Germinal center (tissue), 1 donor: ENCODE measurements around the gene CD2.
A peak's percentile ranks its signal among the peaks of the same experiment; 100 is the strongest.
"Not testable (repeated sequence)": the region's sequence is repeated elsewhere in the genome, so short reads cannot be mapped to it uniquely, and the experiment has no call there.

Experiments
- DNase-seq: peaks from one replicate; pipeline ENCODE4 v3.0.0; 2012; ENCODE audit warnings: mixed read lengths, low spot score

CD2 gene

GRCh38 chr1:116731439-116731838 lies 22.8 kb upstream of the CD2 start:
- no peak for DNase-seq

DNA sequence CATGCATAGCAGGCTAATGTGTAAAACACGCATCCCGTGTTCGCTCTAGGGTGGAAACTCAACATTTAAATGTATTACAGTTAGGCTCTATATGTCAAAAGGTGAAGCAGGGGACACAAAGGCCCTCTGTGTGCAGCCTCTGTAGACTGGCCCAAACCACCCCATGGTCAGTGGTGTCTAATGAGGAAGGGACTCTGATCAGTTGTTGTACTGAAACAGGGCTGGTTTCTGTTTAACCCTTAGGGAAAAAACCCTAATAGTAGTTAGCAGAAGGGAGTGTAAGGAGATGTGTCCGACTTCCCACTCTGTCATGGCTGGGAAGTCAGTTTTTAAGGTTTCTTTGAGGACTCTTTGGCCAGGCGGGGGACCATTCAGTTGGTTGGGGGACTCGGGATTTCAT lies 21.5 kb upstream of the CD2 start:
- DNase-seq: no peak

- no peak for DNase-seq
Observed at GRCh38 chr1:116733476-116734365, 20.5 kb upstream of the CD2 start.

DNA sequence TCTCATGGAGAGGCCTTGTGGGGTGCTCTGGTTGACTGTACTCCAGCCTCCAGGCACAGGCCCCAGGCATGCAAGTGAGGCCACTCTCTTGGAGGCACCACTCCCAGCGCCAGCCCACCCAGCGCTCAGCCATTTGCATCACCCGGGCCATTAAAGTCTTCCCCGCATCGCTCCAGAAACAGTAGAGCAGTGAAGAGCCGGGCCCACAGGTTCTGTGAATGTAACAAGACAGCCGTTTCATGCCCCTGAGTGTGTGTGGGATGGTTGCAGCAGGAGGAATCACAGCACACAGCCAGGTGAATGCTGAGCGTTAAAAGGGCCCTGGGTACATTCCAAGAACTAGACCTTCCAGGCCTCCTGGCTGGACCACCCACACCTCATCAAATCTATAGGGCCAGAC lies 19.0 kb upstream of the CD2 start:
- no peak for DNase-seq

- DNase-seq: peak; percentile 73
Observed at GRCh38 chr1:116737020-116737854, 17.0 kb upstream of the CD2 start.

DNA sequence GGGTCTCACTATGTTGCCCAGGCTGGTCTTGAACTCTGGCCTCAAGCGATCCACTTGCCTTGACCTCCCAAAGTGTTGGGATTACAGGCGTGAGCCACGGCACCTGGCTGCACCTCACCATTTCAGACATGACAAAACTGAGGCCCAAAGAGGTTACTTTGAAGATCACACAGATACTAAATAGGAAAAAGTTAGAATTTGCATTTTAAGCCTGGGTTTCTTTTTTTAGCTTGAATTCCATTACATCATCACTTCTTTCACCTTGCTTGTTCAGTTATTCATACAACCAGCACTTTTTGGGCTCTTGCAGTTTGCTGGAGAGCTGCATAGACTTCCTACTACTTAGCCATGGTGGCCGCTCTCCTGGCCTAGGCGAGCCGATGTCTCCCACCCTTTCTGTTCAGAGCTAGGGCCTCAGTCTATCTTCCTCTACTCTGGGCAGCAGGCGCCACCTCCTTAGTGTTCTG lies 16.3 kb upstream of the CD2 start:
- DNase-seq: peak; percentile 19

DNA sequence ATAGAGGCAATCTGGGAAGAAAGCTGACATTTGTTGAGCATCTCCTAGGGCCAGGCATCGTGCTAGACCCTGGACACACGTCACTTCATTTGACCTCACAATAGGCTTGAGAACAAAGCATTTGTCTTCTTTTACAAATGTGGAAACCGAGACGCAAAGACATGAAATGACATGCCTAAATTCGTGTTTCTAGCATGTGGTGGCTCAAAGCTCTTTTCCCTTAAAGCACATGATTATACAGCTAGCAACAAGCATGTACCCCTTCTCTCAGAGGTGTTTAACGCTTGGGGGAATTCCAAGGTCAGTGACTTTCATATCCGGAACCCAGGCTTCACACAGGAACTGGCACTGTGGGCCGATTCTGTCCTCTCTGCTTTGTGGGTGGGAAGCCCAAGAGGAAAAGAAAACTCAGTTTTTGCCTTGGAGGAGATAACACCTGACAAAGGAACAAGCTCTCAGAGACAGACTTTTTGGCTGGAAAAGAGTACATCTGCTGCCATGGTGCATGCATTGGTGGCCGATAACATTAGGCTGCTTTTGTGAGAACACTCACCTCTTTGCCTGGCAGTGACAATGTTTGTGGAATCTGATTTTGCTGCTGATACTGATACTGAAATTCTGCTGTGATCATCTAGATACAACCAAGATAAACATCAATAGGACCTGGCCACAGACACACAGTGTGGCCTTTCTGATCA lies 15.4 kb upstream of the CD2 start:
- DNase-seq: peak; percentile 19

DNA sequence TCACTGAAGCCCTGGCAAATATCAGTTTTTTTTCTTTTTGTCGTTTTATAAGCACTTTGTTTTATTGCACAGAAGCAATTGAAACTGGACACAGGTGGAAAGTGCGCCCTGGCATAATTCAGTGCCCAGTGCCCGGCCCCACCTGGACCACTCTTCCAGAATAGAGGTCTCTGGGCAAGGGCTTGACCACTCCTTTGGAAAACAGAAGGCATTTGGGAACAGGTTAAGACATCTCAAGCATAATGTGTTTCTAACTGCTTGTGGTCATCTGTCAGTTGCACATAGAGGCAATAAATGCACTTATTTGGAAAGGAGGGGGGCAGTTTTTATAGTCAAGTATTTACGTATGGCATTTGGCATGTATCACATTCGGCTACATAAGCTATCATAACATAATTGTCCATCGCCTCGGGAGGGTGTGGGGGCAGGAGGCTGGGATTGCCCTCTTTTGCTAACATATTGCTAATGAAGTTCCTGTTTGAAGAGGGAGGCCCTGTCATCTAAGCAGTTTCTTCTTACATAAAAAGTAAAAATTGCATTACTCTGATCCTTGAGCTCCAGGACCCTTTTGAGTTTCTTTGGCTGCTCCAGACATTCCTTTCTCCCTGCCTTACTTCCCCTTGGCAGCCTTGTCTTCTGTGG lies 14.7 kb upstream of the CD2 start:
- DNase-seq: no peak

DNA sequence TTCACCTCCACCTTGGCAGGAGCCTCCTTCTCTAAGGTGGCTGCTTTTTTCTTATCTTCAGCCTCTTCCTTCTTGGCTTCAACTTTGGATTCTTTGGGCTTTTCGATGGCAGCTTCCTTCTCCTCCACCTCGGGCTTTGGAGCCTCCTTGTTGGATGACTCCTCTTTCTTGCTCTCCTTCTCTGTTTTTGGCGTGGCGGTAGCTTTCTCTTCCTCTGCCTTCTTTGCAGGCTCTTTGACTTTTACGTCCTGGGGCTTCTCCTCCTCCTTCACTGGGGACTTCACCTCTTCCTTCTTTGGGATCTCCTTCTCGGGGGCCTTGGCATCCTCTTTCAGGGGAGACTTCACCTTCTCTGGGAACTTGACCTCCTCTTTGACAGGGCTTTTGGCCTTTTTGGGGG lies 13.9 kb upstream of the CD2 start:
- DNase-seq: no peak

GRCh38 chr1:116740746-116741145 lies 13.5 kb upstream of the CD2 start:
- DNase-seq: no peak

DNA sequence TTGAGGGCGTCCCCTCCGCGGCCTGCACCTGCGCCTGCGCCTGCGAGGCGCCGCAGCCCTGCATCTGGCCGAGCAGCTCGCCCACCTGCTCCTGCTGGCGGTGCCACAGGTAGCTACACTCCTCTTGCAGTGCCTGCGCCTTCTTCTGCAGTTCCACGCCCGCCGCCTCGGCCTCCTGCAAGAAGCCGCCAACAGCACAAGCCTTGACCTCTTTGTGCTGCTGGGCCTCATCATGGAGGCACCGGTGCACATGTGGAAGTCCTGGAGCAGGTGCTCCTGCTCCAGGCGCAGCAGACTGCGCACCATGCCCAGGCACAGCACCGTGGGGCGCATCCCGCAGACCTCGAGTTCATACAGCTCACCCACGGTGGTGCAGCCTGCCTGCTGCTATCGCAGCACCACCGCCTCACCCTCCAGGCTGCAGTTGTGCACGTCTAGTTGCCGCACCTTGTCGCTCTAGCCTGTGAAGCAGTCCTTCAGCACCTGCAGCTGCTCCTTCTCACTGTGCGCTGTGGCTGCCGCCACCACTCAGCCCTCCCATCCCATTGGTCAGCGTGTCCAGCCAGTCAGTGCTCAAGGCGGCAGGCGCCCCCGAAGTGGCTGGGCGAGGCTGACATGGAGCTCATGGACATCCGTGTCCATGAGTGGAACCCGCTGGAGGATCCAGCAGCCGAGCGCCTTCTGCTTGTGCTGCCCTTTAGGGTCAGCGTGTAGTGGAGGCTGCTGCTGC lies 12.2 kb upstream of the CD2 start:
- DNase-seq: no peak

DNA sequence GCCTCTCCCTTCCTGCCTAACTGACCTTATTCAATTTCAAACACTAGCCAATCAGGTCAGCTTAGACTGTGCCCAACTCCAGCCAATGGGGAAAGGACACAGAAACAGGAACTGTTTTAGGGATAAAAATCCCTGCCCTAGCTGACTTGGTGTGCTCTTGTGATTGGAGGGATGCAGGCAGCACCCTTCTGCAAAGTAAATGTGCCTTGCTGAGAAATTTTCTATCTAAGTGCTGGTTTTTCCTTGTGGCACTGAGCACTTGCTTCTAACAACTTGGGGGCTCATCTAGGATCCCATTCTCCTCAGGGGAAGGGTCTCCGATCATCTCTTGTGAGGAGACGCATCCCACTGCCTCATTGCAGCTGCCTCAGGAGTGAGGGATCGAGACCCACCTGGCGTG lies 10.7 kb upstream of the CD2 start:
- DNase-seq: no peak

- DNase-seq: no peak
Observed at GRCh38 chr1:116748272-116748671, 6.0 kb upstream of the CD2 start.

DNA sequence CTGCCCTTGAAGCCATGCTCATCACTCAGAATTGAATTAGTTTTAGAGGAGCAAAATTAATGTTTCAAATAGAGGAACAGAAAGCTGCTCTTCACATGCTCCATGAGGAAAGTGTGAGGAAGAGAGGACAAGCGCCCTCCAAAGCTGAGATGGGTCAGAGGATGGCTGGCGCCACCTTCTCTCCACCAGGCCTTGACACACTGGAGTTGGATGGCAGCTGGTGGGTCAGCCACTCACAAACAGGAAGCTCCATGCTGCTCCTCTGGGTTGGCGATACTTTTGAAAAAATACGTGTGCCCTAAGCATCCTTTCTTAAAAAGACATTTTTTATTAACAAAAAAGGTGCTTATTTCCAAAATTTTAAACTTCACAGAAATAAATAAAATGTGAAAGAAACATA lies 3.1 kb upstream of the CD2 start:
- no peak for DNase-seq

GRCh38 chr1:116751621-116752020 lies 2.6 kb upstream of the CD2 start:
- DNase-seq: no peak

DNA sequence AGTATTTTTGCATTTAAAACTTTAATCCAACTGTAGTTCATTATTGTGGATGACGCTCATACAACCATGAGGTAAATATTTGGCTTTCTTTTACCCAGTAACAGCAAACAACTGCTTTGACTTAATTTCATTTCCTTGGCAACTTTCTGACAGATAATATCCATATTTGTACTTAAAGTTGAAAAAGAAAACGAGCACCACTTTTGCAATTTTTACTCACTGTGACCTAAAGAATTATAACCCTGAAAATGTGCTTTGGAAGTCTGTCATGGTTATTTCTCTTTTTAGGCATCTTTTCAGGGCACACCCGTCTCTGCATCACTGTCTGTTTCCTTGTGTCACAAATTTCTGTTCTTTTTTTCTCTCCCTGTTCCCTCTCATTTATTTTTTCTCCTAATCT lies 918 bp upstream of the CD2 start:
- DNase-seq: no peak

DNA sequence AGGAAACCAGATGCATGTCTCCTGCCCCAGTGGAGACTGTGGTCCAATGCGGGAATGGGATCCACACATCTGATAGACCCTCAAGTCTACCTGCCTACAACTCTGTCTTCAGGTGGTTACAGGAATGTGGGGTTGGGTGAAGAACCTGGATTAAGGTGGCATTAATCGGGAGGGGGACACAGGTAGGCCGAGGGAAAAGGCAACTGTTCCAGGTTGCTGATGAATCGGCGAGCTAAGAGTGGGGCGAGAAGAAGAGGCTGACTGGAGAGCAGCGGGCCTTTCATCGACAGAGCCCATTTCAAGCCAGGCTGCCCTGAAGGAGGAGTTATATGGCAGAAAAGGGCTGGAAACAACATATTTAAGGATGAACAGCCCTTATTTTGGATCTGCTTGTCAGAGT lies 836 bp downstream of the CD2 start:
- no peak for DNase-seq

GRCh38 chr1:116755681-116756080 lies 1.5 kb downstream of the CD2 start:
- DNase-seq: no peak

DNA sequence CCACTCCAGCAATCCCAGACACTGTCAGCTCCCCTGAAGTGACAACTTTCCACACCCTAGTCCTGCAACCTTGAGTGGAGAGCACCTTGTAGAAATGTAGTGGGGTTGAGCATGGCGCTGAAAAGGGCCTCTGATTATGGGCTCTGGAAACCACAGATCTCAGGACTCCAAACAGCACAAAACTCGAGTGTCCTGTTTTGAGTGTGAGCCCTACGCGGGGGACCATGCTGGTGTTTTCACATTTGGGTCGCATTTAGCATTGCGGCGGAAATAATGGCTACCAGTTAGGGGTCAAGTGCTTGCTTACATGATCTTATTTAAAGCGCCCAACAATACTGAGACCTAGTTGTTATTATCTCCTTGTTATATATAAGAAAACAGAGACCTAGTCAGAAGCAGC lies 1.9 kb downstream of the CD2 start:
- DNase-seq: not testable (repeated sequence)

DNA sequence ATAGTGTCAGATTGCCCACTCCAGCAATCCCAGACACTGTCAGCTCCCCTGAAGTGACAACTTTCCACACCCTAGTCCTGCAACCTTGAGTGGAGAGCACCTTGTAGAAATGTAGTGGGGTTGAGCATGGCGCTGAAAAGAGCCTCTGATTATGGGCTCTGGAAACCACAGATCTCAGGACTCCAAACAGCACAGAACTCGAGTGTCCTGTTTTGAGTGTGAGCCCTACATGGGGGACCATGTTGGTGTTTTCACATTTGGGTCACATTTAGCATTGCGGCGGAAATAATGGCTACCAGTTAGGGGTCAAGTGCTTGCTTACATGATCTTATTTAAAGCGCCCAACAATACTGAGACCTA lies 4.2 kb downstream of the CD2 start:
- DNase-seq: not testable (repeated sequence)

DNA sequence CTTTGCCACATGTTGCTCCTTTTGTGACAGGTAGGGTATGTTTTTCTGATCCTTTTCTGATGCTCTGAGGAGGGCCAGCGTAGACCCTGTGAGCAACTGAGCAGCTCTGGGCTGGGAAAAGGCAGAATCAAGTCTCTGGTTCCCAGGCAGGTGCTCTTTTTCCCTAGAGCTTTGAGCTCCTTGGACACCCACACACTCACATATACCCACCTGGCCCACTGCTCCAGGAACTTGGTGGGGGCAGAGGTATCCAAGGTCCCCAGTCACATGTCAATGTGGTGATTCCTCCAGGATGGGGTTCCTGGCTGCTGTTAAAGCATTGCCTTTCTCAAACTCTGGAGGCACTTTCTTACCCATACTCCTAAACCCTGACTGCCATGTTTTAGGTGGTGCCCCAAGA lies 5.4 kb downstream of the CD2 start:
- DNase-seq: no peak
